PC-3 (cell line): ENCODE results near the gene CYB5B.

ENCODE experiments used
- EZH2 ChIP-seq: fragments of 300-600 bp; sonication (generic); IDR thresholded peaks from one replicate; pipeline ENCODE4 v1.6.1; 2017; ENCODE audit warnings: antibody characterized with exemption, mild to moderate bottlenecking, low read length; ENCODE audit not compliant: unreplicated experiment
- TF ChIP-seq, protein P1 (sequence below): fragments of 300-600 bp; sonication (generic); conservative IDR thresholded peaks from 2 replicates; pipeline ENCODE4 v1.5.1; 2017; ENCODE audit warnings: antibody characterized with exemption, low read depth, mild to moderate bottlenecking, low read length

DNA sequence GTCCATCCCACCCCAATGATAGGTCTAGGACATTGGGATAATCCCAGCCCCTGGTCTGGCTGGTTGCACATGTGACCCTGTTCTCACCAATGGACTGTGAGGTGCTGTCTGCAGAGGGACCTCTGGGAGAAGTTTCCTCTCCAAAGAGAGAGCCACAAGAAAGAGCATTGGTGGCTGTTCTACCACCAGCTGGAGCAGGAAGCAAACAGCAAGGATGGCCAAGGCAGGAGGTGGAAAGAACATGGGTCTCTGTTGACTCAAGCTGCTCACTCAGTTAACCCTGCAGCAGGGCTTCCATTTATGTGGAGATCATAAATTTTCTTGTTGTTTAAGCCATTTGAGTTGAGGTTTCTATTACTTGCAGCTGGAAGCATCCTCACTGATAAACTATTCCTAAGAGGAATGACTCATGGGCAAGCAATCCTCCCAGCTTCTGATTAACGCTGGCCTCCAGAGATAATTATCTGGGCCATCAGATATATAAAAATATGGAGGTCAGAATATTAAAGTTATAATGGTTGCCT is 52.6 kb downstream of the CYB5B start:
- TF ChIP-seq, protein P1, sequence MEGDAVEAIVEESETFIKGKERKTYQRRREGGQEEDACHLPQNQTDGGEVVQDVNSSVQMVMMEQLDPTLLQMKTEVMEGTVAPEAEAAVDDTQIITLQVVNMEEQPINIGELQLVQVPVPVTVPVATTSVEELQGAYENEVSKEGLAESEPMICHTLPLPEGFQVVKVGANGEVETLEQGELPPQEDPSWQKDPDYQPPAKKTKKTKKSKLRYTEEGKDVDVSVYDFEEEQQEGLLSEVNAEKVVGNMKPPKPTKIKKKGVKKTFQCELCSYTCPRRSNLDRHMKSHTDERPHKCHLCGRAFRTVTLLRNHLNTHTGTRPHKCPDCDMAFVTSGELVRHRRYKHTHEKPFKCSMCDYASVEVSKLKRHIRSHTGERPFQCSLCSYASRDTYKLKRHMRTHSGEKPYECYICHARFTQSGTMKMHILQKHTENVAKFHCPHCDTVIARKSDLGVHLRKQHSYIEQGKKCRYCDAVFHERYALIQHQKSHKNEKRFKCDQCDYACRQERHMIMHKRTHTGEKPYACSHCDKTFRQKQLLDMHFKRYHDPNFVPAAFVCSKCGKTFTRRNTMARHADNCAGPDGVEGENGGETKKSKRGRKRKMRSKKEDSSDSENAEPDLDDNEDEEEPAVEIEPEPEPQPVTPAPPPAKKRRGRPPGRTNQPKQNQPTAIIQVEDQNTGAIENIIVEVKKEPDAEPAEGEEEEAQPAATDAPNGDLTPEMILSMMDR, result no peak
- no peak for TF ChIP-seq EZH2
